Cardiac septum (tissue), 1 donor: Measurements from ENCODE around the gene BEST4. TPM values are rescaled to one million over a fixed set of nuclear protein-coding genes. Genes with fewer than 3 reads are reported as not detected.
"Not testable (repeated sequence)": the region's sequence is repeated elsewhere in the genome, so short reads cannot be mapped to it uniquely, and the experiment has no call there.

Source experiments
- DNase-seq: peaks from one replicate; pipeline ENCODE4 v3.0.0-alpha.2; 2020; ENCODE audit warnings: low spot score
- intact Hi-C: fragments of 100-400 bp; cut with DNase I; formaldehyde crosslinking; loops from one replicate; pipeline ENCODE4 v1.14.0; 2022
- total RNA-seq: library from RNA; stranded (reverse); fragmentation: NEBNext Ultra II Directional; extraction: Animal tissue kit (Norgen Biotek cat#: 25700); gene quantifications from one replicate; pipeline ENCODE4 v1.2.1, GENCODE V29; 2021
- donor health status: DM: no; HTN: no; CAD: no.

BEST4 gene
- total RNA-seq, 1 donor from 2014 or later, result 0.11 TPM

DNA sequence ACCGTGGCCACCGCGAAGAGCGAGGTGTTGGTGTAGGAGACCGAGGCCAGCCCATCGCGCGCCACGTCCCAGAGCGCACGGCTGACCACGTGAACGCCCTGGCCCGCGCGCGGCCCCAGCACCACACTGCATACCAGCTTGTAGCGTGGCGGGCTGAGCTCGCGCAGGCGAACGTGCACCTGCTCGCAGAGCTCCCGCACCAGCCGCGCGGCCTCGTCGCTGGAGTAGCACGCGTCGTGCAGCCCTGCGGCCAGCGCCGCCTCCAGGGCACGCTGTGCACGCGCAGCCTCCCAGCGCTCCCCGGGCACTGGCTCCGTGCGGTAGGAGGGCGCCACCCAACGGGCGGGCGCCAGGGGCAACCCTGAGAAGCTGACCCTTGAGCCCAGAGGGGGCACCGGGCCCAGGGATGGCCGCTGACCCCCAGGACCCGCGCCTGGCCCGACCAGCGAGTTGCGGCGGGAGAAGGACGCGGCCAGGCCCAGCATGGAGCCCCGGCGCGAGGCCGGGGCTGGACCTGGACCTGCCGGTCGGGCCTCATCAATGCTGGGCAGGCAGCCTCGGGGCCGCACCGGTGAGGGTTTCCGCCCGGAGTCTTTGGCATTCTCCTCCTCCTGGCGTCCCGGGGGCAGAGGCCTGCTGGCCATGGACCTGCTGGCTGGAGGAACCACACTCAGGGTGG is 18.2 kb upstream of the BEST4 start:
- intact Hi-C loops, result loop anchor here (10.0 kb wide), 1 partner anchor 499 kb away; no protein-coding TSS in a partner anchor
- no peak for DNase-seq

- DNase-seq, result no peak
- intact Hi-C loops, result loop anchor here (10.0 kb wide), 1 partner anchor 499 kb away; no protein-coding TSS in a partner anchor
These were observed 17.5 kb upstream of the BEST4 start for GRCh38 chr1:44805311-44806024.

- intact Hi-C loops, result loop anchor here (5.0 to 10.0 kb wide), 2 partner anchors 209 to 501 kb away; partner anchors contain the start of genes HECTD3 and UROD
These were observed 15.5 kb upstream of the BEST4 start for GRCh38 chr1:44803312-44804095.

DNA sequence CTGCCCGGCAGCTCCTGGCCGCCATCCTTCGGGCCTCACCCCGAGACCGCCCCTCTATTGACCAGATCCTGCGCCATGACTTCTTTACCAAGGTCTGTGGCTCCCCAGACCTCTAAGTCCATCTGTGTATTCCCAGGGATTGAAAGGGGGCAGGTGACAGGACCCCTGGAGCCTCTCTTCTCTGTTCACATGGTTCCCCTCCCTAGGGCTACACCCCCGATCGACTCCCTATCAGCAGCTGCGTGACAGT is 15.0 kb upstream of the BEST4 start:
- intact Hi-C loops, result loop anchor here (5.0 to 10.0 kb wide), 2 partner anchors 209 to 502 kb away; partner anchors contain the start of genes HECTD3 and UROD
- DNase-seq, result no peak

More at GRCh38 chr1:44803312-44804095, 15.5 kb upstream of the BEST4 start:
- DNase-seq, result no peak

GRCh38 chr1:44802306-44803061 is 14.5 kb upstream of the BEST4 start:
- no peak for DNase-seq
- intact Hi-C loops, result loop anchor here (5.0 to 10.0 kb wide), 2 partner anchors 210 to 502 kb away; partner anchors contain the start of genes HECTD3 and UROD

DNA sequence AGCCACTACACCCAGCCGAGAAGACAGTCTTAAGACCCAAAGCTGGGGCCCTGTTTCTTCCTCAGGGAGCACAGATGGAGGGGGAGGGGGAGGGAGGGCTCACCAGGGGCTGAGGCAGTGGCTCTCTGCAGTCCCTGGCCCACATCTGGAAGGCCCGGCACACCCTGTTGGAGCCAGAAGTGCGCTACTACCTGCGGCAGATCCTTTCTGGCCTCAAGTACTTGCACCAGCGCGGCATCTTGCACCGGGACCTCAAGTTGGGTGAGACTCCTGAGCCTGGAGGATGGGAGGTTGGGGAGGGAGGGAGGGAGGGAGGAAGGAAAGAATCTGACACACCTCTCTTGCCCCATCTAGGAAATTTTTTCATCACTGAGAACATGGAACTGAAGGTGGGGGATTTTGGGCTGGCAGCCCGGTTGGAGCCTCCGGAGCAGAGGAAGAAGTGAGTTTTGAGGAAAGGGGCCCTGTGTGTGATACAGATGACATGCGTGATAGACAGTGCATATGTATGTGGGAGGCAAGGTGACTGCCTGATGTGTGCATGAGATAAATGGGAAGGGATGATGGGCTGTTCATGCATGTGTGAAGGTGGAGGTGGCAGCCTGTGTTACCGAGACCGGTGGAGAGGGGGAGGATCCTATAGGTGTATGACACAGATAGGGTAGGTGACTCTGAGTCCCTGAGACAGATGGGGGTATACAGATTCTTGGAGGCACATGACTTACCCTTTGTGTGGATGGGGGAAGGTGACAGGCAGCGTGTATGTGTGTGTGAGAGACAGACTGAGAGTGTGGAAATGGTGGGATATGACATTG is 13.7 kb upstream of the BEST4 start:
- DNase-seq, result no peak
- intact Hi-C loops, result loop anchor here (2.0 to 10.0 kb wide), 3 partner anchors 17 to 503 kb away; partner anchors contain the start of genes HECTD3 and UROD

DNA sequence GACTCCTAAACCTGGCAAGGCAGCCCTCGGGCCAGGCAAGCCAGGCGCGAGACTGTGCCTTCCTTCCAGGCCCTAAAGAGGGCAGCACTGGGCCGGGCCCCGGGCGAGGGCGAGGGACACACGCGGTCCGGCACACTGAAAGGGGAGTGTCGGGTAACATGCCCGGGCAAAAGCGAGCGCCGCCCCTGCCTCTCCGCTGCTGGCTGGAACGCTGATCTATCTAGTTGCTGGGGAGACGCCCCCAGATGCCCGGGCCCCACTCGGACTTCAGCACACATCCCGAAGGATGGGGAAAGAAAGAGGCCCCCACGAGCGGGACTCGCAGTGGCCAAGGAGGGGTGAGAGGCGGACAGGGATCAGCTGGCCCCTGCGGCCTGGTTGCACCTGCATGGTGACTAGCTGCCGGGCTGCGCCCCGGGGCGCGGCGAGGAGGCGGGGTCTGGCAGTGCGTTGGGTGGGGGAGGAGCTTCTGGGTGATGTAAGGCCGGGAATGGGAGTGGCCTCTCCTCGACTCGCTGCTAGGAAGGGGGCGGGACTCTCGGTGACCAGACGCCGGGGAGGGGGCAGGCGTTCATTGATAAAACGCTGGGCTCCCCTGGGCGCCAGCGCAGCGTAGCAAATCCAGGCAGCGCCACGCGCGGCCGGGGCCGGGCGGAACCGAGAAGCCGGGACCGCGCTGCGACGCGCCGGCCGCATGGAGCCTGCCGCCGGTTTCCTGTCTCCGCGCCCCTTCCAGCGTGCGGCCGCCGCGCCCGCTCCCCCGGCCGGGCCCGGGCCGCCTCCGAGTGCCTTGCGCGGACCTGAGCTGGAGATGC is 12.0 kb upstream of the BEST4 start, which contains the start of gene PLK3:
Gene PLK3 (plus strand): TSS at position 608 of the 815 bp plus-strand sequence. CDS start 87 bp downstream, at position 695.
- peak; percentile 100 for DNase-seq
- intact Hi-C loops, result loop anchor here (2.0 to 10.0 kb wide), 4 partner anchors 19 to 505 kb away; partner anchors contain the start of genes HECTD3 and UROD

DNA sequence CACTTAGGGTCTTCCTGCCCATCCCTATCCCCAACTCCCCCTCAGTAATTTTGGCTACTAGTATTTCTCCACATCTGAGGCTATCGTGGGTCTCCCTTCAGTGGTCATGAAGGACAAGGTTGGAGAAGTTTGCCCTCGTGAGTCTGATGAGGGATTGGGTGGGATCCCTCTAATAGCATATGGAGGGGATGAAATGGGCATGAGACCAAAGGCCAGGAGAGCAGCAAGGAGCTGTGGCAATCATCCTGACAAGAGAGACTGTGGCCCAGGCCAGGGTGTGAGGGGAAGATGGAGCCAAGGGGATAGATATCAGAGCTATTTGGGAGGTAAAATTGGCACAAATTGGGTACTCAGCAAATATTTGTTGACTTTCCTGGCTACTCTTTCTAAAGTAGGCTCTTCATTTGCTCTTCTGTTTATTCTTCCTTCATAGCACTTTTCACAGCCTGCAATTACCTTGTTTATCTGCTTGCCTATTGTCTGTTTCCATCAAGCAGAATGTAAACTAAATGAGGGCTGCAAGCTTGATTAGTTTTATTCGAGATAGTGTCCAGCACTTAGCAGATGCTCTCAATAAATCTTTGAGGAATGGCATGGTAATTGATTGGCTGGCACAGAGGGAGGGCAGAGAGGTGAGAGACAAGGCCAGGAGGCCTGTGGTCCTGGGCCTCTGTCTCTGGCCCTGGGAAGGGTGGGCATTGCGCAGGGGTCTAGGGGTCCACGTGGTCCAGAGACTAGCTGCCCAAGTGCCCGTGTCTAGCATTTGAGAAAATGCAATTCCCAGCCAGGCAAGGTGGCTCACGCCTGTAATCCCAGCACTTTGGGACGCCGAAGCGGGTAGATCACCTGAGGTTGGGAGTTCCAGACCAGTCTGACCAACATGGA is 10.8 kb upstream of the BEST4 start:
- DNase-seq, result no peak
- intact Hi-C loops, result loop anchor here (2.0 kb wide), 1 partner anchor 36 kb away; no protein-coding TSS in a partner anchor

- intact Hi-C loops, result loop anchor here (2.0 kb wide), 1 partner anchor 37 kb away; no protein-coding TSS in a partner anchor
These were observed 9.9 kb upstream of the BEST4 start for GRCh38 chr1:44797886-44798285.

GRCh38 chr1:44792736-44793502 is 4.9 kb upstream of the BEST4 start:
- intact Hi-C loops, result no loop called here

More at GRCh38 chr1:44797886-44798285, 9.9 kb upstream of the BEST4 start:
- not testable (repeated sequence) for DNase-seq

DNA sequence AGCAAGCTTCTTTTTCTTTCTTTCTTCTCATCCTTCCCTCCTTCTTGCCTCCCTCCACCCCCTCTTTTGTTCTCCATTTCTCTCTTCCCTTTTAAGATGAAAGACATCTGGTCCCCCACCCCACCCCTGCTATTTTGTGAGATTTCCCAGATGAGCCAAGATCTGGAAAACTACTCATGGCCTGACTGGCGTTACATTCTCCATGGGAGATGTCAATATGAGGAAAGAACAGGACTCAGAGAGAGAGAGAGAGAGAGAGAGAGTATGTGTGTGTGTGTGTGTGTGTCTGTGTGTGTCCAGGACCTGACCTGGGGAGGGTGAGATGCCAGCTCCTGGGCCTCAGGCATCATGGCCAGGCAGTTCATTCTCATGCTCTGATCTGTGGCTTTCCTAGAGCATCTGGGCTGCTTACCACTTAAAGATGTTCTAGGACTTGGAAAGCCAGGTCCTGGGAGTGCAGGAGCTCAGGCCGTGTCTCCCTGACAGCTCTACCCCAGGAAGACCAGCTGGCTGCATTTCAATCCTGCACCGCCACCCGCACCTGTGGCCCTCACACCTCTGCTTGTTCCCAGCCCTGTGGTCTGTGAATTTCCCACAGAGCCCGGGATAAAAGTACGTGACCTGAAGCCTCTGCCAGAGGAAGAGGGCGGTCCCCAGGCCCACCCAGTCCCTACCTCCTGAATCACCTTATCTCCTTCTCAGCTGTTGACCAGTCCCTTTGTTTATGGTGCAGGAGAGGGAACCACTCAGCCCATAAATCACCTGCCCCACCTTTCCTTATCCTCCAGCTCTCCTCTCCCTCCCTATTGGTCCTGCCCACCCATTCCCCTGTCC is 3.2 kb upstream of the BEST4 start:
- intact Hi-C loops, result no loop called here
- no peak for DNase-seq

More at GRCh38 chr1:44792736-44793502, 4.9 kb upstream of the BEST4 start:
- DNase-seq, result no peak

- intact Hi-C loops, result no loop called here
- DNase-seq, result no peak
These were observed 464 bp downstream of the BEST4 start for GRCh38 chr1:44787506-44787905.

DNA sequence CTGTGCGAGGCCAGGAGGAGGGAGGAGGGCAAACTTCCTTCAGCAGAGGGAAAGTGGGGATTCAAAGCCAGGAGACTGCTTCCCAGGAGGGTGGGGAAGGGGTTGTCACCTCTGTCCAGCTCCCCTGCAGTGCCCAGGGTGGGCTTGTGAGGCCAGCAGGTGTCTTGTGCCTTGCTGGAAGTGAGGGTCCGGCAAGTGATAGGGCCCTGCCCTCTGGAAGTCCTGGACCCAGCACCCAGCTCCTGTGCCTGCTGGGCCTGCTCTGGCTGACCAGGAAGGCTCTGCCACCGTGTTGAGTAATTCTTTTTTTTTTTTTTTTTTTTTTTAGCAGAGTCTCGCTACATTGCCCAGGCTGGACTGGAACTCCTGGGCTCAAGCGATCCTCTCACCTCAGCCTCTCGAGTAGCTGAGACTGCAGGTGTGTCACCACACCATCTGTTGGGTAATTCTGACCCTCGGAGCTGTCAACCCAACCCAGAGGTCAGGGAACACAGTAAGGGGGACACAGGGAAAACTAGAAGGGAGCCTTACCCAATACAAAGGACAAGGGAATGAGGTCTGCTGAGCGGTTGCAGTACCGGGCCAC is 1.0 kb downstream of the BEST4 start:
- intact Hi-C loops, result no loop called here
- DNase-seq, result no peak

DNA sequence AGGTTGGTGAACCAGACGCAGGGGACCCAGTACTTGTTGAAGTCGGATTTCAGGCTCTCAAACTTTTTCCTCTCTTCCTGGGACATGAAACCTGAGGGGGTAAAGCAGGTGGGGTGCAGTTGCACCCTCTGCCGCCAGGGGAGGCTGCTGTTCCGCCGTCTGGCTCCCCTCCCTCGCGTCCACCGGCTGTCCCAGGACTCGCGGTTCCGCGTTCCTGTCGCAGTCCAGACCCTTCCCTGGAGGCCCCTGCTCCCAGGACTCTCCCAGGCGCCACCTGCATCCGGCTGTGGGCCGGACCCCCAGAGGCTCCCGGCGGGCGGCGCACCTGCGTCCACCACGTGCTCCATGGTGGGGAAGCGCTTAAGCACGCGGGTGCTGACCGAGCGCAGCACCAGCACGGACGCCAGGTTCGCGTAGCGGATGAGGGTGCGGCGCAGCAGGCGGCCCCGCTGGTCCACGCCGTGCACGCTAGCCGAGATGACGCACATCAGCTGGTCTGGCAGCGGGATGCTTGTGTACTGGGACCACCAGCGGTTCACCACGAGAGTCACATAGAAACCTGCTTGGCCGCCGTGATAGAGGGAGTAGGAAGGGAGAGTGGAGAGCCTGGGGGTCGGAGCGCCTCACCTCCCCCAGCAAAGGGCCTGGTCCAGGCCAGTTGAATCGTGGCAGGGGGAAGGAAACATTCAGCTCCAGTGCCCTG is 1.7 kb downstream of the BEST4 start:
- intact Hi-C loops, result no loop called here
- DNase-seq, result peak; percentile 90
